Activated T-helper 2 cell treated with anti-CD3 and anti-CD28 coated beads, Interferon-gamma antibody, Interleukin-2, Interleukin-4, amounts not matched to agents 10 μg/mL and 5 μg/mL and 100 μg/mL, durations not matched to agents 14 hours and 24 hours and 36 hours (primary cell): Measurements from ENCODE around the gene GAK. TPM values are rescaled to one million over a fixed set of nuclear protein-coding genes. Genes with fewer than 3 reads are reported as not detected.
"Not testable (repeated sequence)": the region's sequence is repeated elsewhere in the genome, so short reads cannot be mapped to it uniquely, and the experiment has no call there.

Source experiments
- DNase-seq: peaks from one replicate; pipeline ENCODE4 v3.0.0; 2021; ENCODE audit warnings: low spot score
- H3K27ac Mint-ChIP-seq: one replicate; pipeline ENCODE4 v1.8.0; 2021; ENCODE audit warnings: mixed read lengths
- H3K27me3 Mint-ChIP-seq: one replicate; pipeline ENCODE4 v1.8.0; 2021; ENCODE audit warnings: low read depth, mixed read lengths
- H3K36me3 Mint-ChIP-seq: one replicate; pipeline ENCODE4 v1.8.0; 2021; ENCODE audit warnings: low read depth, mixed read lengths
- H3K4me1 Mint-ChIP-seq: one replicate; pipeline ENCODE4 v1.8.0; 2021; ENCODE audit warnings: low read depth, mixed read lengths
- H3K4me3 Mint-ChIP-seq: one replicate; pipeline ENCODE4 v1.8.0; 2021; ENCODE audit warnings: low read depth, mild to moderate bottlenecking, moderate library complexity, mixed read lengths
- H3K9me3 Mint-ChIP-seq: one replicate; pipeline ENCODE4 v1.8.0; 2021; ENCODE audit warnings: mixed read lengths
- intact Hi-C: fragments of 100-400 bp; cut with micrococcal nuclease; formaldehyde crosslinking; loops from one replicate; pipeline ENCODE4 v1.15.1; 2023
- total RNA-seq: library from RNA; stranded (reverse); gene quantifications from 2 replicates; pipeline ENCODE4 v1.2.3, GENCODE V29; 2022

Gene GAK
- total RNA-seq, 1 donor from 2014 or later, result 125 TPM

DNA sequence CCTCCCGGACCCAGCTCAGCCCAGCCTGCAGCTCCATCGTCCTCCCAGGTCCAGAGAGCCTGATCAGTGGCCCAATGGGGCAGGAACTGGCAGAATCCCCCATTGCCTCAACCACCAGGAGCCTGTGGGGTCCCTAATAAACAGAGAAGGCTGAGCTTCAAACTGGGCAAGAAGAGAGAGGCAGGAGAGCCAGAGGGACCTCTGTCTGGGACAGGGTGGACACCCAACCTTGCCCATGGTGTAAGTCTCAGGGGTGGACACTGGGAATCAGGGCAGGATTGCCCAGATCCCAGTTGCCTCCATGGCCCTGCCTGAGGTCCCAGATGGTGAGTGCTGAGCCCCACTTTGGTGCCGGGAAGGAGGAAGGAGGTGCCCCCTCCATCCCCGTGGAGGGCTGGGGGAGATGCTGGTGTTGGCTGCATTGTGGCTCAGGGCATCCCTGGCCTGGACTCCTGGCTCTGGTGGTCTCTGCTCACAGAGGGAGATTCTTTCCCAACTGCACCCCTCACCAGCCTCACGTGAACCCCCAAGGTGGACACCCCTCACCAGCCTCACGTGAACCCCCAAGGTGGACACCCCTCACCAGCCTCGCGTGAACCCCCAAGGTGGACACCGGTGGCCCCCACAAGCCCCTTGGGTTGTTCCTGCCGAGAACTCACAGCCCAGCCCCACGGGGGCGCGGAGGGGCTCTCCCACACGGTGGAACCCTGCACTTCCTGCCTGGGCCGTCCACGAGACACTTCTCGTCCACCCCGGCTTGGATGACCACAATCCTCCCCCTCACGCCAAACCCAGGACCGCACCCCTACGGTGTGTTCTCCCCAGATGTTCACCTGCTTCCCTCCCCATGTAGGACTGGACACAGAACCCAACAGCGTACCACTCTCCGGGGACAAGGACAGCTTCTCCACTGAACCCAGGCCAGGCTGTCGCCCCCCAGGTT lies 111.6 kb downstream of the GAK start:
- Mint-ChIP-seq H3K9me3 (no peaks in the 10 kb centered on the region), H3K27me3 (peaks cover 26% of the 10 kb centered on the region), H3K36me3 (no peaks in the 10 kb centered on the region), H3K27ac (no peak overlapping the region), H3K4me1 (no peaks in the 10 kb centered on the region), H3K4me3 (no peak overlapping the region)
- intact Hi-C loops, result no loop called here
- no peak for DNase-seq

DNA sequence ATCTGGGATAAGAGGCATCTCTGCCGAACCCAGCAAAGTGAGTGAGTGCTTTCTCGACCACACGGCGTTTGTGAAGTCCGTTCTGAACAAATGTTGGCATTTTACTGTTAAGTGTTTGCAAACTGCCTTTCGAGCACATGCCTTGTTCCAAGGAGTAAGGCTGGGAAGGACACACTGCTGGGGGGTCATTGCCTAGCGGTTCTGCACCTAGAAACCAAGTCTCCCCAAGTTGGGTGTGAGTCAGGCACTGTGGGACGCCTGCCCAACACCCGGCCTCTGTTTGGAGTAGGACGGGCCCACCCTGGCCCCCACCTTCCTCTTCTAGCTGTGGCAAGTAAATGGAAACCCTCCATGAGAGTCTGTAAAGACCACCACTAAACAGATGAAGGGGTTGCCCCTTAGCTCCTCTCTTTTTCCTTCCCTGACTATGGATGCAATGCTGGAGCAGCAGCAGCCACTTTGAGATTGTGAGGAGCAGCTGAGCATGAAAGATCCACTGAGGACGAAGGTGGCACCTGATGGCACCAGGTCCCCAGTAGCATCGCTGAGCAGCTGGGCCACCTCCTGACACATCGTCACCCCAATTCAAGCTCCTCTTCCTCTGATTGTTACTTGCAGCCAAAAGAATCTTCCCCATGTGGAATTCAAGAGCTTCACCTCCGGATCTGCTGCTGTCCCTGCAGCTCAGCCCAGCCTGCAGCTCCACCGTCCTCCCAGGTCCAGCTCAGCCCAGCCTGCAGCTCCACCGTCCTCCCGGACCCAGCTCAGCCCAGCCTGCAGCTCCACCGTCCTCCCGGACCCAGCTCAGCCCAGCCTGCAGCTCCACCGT lies 112.5 kb downstream of the GAK start:
- H3K27ac Mint-ChIP-seq, result no peak overlapping the region
- no peak for DNase-seq
- no peak overlapping the region for H3K4me3 Mint-ChIP-seq
- peaks cover 30% of the 10 kb centered on the region for H3K27me3 Mint-ChIP-seq
- H3K9me3 Mint-ChIP-seq, result no peaks in the 10 kb centered on the region
- H3K36me3 Mint-ChIP-seq, result no peaks in the 10 kb centered on the region
- H3K4me1 Mint-ChIP-seq, result no peaks in the 10 kb centered on the region
- intact Hi-C loops, result no loop called here

DNA sequence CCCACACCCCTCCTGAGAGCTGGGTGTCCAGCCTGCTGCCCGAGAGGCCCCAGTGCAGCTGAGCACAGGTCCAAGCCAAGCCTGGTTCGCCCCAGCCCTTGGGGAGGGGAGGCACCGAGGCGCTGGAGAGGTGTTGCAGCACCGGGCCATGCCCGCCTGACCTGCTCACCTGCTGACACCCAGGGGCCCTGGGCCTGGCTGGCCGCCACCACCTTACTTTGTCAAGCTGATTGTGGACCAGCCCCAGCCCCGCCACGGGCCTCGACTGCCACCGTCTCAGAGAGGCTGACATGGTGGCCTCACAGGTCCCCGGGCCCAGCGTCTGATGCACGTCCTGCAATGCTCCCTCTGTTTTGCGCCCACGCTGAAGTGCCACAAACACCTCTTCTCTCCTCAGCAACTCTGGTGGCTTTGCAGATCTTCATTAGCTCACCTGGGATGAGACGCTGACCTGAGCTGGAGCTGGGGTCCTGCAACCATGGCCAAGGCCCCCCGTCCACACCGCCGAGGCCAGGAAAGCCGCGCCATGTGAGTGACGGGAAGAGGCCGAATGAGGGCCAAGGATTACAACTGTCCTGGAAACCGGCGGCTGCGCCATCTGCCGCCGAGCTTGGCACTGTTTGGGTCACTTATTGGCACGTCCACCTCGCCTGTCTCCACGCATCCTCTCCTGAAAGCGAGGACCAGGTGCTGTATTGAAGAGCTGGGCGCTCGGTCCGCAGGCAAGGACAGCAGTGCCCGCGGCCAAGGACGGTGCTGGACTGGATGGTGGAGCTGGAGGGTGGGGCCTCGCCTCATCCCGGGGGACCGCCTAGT lies 113.8 kb downstream of the GAK start:
- Mint-ChIP-seq H3K27me3 (peaks cover 34% of the 10 kb centered on the region), H3K9me3 (no peaks in the 10 kb centered on the region), H3K27ac (no peak overlapping the region), H3K4me1 (no peaks in the 10 kb centered on the region), H3K36me3 (no peaks in the 10 kb centered on the region), H3K4me3 (no peak overlapping the region)
- DNase-seq, result no peak
- intact Hi-C loops, result no loop called here

DNA sequence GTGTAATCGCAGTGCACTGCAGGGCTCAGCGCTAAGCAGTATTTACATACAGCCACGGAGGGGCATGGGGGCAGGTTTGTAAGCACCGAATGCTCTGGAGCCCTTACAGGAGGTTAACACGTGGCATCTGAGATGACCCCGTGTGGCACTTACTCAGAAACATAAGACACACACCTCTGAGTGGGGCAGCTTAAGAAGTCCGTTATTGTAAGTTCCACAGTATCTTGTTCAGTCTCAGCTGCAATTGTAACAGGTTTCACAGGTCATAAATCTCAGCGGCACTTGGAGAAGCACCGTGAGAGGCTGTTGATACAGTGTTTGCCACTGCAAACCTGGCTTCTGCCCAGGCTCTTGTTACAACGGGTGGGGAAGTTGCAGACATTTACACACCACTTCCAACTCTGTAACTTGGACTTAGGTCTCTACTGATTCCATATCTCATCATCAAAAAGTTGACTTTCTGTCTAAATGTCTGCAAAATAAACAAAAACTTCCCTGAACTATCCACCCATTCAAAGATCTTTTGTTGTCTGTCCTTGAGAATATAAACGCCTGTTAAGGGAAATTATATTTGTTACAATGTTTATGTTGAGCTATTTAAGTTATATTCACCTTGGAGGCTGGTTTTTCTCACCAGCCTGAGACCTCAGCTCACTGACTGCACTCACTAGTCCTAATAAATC lies 116.5 kb downstream of the GAK start:
- Mint-ChIP-seq H3K27ac (no peak overlapping the region), H3K9me3 (no peaks in the 10 kb centered on the region), H3K27me3 (peaks cover 30% of the 10 kb centered on the region), H3K4me3 (no peak overlapping the region), H3K36me3 (no peaks in the 10 kb centered on the region), H3K4me1 (no peaks in the 10 kb centered on the region)
- intact Hi-C loops, result no loop called here
- DNase-seq, result no peak

DNA sequence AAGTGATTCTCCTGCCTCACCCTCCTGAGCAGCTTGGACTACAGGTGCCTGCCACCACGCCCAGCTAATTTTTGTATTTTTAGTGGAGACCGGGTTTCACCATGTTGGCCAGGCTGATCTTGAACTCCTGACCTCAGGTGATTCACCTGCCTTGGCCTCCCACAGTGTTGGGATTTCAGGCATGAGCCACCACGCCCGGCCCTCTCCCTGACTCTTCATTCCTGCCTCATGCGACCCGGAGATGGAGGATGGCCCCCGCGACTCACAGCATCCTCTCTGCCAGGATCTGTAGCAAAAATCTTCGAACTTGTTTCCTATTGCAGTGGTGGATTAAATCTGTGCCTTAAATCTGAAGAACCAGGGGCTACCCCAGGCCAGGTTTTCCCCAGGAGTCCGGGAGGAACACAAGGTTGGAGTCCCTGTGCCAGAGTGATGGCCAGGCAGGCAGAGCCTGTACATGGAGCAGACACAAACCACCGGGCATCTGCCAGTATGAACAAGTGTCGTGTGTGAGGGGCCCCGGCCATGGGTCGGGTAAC lies 117.7 kb downstream of the GAK start:
- no peaks in the 10 kb centered on the region for H3K9me3 Mint-ChIP-seq
- H3K4me3 Mint-ChIP-seq, result no peak overlapping the region
- DNase-seq, result no peak
- intact Hi-C loops, result no loop called here
- H3K27ac Mint-ChIP-seq, result no peak overlapping the region
- peaks cover 30% of the 10 kb centered on the region for H3K27me3 Mint-ChIP-seq
- no peaks in the 10 kb centered on the region for H3K36me3 Mint-ChIP-seq
- H3K4me1 Mint-ChIP-seq, result no peaks in the 10 kb centered on the region

DNA sequence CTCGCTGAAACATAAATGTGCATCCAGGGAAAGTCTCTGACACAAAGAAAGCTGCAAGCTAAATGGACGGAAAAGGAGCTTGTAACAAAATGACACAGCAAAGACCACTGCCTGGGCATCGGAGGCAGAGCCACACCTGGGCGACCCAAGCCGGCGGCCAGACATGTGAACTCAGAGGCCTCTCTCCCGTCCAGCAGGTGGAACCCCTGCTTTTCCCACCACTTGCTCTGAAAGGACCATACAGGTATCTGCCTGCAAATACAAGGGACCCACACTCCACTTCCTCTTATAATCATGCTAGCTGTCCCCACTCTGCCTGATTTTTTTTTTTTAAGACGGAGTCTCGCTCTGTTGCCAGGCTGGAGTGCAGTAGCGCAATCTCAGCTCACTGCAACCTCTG lies 118.2 kb downstream of the GAK start:
- Mint-ChIP-seq H3K27ac (no peak overlapping the region), H3K4me1 (no peaks in the 10 kb centered on the region), H3K36me3 (no peaks in the 10 kb centered on the region), H3K9me3 (no peaks in the 10 kb centered on the region), H3K27me3 (peaks cover 30% of the 10 kb centered on the region), H3K4me3 (no peak overlapping the region)
- intact Hi-C loops, result no loop called here
- no peak for DNase-seq

DNA sequence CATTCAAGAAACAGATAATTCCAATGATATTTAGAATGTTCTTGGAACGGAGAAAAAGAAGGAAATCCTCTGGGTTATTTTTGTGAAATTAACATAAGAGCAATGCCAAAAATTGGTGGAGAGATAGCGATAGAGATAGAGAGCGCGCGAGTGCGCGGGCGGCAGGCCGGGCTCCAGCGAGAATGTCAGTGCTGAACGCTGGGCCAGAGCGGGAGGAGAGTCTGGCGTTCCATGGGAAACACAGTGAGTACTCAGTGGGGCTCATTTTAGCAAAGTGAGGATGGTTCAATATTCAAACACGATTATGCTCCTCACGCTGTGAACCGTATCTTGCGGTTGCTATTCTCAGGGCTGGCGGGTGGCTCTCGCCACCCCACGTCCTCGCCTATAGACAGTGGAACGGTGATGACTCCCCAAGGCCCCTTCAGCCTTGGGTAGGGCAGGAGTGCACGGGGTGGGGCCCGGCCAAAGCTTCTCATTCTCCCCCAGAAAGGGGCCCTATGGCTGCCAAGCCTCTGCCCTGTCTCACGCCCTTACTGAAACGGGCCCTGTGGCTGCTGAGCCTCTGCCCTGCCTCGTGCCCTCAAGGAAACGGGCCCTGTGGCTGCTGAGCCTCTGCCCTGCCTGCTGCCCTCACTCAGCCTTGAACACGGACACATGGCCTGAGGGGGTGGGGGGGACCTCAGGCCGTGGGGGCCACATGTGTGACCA lies 123.1 kb downstream of the GAK start:
- Mint-ChIP-seq H3K9me3 (no peaks in the 10 kb centered on the region), H3K36me3 (no peaks in the 10 kb centered on the region), H3K4me3 (no peak overlapping the region), H3K4me1 (no peaks in the 10 kb centered on the region), H3K27ac (no peak overlapping the region), H3K27me3 (peaks cover 19% of the 10 kb centered on the region)
- intact Hi-C loops, result no loop called here
- no peak for DNase-seq

DNA sequence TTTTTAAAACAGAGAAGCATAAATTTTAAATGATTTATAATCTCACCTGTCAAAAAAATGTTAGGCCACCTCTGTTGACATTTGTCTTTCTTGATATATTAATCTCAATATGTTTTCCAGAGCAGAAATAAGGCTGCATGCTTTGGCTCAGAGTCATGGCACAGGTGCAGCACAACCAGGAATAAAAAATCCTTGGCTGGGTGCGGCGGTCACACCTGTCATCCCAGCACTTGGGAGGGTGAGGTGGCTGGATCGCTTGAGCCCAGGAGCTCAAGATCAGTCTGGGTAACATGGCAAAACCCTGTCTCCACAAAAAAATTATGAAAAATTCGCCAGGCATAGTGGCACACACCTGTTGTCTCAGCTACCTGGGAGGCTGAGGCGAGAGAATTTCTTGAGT lies 124.3 kb downstream of the GAK start:
- intact Hi-C loops, result no loop called here
- no peaks in the 10 kb centered on the region for H3K9me3 Mint-ChIP-seq
- no peaks in the 10 kb centered on the region for H3K36me3 Mint-ChIP-seq
- no peaks in the 10 kb centered on the region for H3K4me1 Mint-ChIP-seq
- no peak overlapping the region for H3K27ac Mint-ChIP-seq
- no peak overlapping the region for H3K4me3 Mint-ChIP-seq
- no peak for DNase-seq
- peaks cover 10% of the 10 kb centered on the region for H3K27me3 Mint-ChIP-seq

DNA sequence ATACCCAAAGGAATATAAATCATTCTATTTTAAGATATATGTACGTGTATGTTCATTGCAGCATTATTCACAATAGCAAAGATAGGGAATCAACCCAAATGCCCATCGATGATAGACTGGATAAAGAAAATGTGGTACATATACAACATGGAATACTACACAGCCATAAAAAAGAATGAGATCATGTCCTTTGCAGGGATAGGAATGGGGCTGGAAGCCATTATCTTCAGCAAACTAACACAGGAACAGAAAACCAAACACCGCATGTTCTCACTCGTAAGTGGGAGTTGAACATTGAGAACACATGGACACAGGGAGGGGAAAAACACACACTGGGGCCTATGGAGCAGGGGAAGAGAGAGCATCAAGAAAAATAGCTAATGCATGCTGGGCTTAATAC lies 125.1 kb downstream of the GAK start:
- H3K4me3 Mint-ChIP-seq, DNase-seq, H3K9me3 Mint-ChIP-seq, H3K4me1 Mint-ChIP-seq, H3K27ac Mint-ChIP-seq, intact Hi-C loops, H3K36me3 Mint-ChIP-seq: not testable (repeated sequence)
- peaks cover 10% of the 10 kb centered on the region for H3K27me3 Mint-ChIP-seq

DNA sequence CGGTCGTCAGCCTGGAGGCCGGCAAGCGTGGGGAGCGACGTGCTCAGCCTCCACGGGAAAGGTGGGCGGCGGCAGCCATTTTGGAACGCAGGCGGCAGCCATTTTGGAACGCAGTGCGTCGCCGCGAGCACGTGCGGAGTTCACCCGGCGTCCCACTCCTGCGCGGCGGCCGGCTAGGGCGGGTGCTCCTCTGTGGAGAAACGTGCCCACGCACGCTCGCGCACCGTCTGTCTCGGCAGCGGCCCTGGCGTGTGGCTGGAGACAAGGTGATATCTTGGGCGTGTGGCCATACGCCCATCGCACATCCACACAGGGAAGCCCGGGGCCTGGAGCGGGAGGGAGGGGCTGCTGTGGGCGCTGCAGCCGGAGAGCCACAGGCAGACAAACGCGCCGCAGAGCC lies 127.3 kb downstream of the GAK start:
- Mint-ChIP-seq H3K4me1 (peaks cover 4% of the 10 kb centered on the region), H3K27me3 (peaks cover 4% of the 10 kb centered on the region), H3K9me3 (peaks cover 7% of the 10 kb centered on the region), H3K4me3 (no peak overlapping the region), H3K36me3 (no peaks in the 10 kb centered on the region), H3K27ac (no peak overlapping the region)
- DNase-seq, result no peak
- intact Hi-C loops, result no loop called here

DNA sequence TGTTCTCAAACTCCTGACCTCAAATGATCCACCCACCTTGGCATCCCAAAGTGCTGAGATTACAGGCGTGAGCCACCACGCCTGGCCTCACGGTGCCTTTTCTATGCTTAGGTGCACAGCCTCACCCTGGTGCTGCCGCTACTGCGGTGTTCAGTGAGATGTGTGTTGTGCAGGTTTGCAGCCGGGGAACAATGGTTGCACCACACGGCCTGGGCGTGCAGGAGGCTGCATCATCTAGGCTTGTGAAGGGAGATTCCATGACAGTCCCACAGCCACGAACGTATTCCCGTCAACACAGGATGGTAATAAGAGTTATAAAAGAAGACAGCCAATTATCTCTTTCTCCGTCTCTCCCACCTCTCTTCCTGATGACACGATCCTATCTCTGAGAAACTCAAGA lies 128.2 kb downstream of the GAK start:
- Mint-ChIP-seq H3K27ac (no peak overlapping the region), H3K9me3 (peaks cover 7% of the 10 kb centered on the region), H3K27me3 (peaks cover 4% of the 10 kb centered on the region), H3K4me1 (peaks cover 10% of the 10 kb centered on the region), H3K36me3 (no peaks in the 10 kb centered on the region), H3K4me3 (no peak overlapping the region)
- intact Hi-C loops, result no loop called here
- DNase-seq, result no peak
